SKM-1 (cell line): ENCODE data around the gene LEKR1.

Source experiments
- DNase-seq: peaks from one replicate; lab custom pipeline; 2025; ENCODE audit not compliant: unreplicated experiment; lab: John Stamatoyannopoulos, UW

Gene LEKR1

GRCh38 chr3:156973954-156974353 is 147.8 kb downstream of the LEKR1 start:
- DNase-seq: no peak

- no peak for DNase-seq
Measured at GRCh38 chr3:156974931-156975330, 148.8 kb downstream of the LEKR1 start.

GRCh38 chr3:156975721-156976120 is 149.6 kb downstream of the LEKR1 start:
- DNase-seq: no peak

- no peak for DNase-seq
Measured at GRCh38 chr3:156976933-156977332, 150.8 kb downstream of the LEKR1 start.

GRCh38 chr3:156978481-156978961 is 152.4 kb downstream of the LEKR1 start:
- DNase-seq: no peak

GRCh38 chr3:156981005-156981404 is 154.9 kb downstream of the LEKR1 start:
- DNase-seq: no peak

DNA sequence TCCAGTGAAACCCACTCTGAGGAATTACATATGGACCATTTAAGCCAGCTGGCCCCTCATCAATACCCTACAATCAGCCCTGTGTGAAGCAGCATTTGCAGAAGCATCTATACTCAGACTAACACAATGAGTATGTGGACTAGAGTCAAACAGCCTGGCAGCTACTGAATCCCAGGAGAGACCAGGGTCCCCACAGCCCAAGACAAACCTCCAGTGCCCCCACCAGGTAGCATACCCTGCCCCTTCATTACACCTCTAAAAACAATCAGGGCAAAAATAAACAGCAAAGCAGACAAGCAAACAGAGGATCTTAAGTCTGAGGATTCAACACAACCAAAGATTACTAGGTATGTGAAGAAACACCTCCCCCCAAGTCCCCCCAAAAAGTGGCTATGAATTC is 157.4 kb downstream of the LEKR1 start:
- DNase-seq: no peak

DNA sequence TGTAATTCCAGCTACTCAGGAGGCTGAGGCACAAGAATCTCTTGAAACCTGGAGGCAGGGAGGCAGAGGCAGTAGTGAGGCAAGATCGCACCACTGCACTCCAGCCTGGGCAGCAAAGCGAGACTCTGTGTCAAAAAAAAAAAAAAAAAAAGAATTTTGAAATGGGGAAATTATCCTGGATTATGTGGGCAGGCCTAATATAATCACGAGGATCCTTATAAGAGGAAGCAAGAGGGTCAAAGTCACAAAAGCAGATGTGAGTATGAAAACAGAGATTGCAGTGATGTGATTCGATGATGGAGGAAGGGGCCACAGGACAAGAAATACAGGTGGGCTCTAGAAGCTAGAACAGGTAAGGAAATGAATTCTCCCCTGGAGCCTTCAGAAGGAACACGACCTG is 159.6 kb downstream of the LEKR1 start:
- DNase-seq: no peak

GRCh38 chr3:156987946-156988345 is 161.8 kb downstream of the LEKR1 start:
- DNase-seq: no peak

DNA sequence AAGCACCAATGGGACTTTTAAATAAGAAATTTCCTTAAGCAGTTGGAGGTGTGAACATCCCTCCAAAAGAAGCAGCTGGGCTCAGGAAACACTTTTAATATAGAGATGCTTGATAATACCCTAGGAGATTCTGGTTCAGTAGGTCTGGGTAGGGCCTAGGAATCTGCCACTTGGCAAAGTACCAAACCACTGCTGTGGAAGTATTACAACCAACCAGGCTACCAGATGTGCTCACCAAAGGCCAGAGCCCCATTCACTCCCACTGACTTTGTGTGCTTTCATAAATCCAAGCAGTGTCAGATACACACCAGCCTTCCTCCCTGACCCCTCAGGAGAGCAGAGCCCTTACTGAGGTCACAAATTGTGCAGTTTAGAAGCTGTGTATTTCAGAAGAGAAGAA is 171.2 kb downstream of the LEKR1 start:
- no peak for DNase-seq

DNA sequence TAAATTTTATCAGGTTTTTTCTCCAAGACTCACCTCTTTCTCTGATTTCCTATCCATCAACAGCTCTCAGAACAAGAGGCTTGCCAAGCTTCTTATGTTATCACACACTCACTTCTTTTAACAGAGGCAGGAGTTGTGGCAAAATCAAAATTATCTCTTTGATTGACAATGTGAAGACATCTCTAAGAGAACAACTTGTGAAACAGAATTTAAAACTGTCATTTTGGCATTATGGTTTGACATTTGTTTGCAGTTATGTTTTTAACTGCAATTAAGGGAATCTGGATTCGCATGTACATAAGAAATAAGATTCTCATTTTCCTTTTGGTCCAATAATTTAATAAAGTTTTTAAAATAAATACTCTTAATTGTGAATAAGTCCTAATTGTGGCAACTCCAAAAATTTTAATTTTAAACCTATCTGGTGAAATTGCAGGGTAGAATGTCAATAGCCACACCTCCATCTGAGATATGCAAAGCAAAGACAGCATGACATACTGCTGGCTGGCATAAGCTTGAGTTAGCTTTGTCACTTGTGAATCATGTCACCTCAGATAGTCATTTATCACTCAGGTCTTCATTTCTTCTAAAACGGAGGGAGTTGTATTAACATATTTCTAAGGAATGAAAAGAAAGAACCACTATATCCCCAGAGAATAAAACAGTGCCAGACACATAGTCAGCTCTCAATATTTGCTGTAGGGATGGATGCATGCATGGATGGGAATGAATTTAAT is 175.2 kb downstream of the LEKR1 start:
- DNase-seq: no peak

DNA sequence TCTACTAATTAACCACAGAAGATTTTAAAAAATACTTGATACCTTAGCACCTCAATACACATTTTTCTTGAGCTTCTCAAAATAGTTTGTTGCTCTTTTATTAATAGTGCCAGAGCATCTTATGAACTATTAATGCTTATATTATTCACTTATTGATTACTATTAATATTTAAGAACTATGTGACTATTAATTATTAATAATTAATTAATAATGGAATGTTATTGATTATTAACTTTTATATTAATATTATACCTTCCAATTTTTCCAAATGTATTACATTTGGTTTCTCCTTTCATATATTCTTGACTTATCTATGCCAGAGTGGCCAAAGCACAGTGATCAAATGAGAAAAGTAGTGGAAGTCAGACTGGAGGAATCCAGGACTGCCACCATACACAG is 195.5 kb downstream of the LEKR1 start:
- no peak for DNase-seq

DNA sequence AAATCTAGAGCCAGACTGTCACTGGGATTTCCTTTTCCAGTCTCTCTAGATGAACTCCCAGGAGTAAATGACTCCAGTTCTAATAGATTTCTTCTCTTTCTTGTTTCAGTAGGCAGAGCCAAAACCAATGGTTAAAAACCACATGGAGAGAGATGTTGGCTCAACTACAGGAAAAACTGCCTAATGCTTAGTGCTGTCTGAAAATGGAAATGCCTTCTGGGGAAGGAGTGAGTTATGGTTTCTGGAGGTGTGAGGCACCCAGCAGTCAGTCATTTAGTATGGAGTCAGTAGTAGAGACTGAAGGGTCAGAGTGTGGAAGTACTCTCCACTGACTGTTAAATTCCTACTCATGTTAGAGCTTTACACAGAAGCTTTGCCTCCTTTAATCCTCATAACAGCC is 197.1 kb downstream of the LEKR1 start:
- no peak for DNase-seq

DNA sequence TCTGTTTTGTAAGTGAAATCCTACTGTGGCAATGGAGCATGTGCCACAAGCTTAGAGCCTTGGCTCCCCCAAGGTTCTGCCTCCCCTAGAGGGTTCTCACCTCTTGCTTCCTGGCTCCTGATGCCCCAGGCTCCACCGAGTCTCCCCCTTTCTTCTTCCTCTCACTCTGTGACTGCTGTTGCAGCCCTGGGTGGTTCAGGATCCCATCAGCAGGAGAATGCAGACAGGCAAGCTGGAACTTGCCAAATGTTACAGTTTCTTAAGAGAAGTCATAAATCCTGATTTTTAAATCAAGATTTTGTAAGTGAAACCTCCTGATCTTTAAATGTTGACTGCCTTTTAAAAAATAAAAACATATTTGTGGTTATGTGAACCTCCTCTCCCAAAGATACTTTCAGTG is 199.9 kb downstream of the LEKR1 start:
- no peak for DNase-seq

GRCh38 chr3:157027861-157028745 is 201.9 kb downstream of the LEKR1 start:
- DNase-seq: no peak

GRCh38 chr3:157029365-157029790 is 203.2 kb downstream of the LEKR1 start:
- DNase-seq: no peak

DNA sequence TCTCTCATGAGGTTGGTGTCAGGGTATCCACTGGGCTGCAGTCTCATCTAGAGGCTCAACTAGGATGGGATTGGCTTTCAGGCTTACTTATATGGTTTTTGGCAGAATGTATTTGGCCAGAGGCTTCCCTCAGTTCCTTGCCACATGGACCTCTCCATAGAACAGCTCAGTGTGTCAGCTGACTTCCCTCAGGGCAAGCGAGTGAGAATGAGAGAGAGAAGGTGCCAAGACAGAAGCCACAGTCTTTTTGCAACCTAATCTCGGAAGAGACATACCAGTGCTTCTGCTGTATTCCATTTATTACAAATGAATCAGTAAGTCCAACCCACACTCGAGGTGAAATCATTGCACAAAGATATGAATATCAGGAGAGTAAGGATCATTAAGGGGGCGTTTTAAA is 204.6 kb downstream of the LEKR1 start:
- no peak for DNase-seq

- no peak for DNase-seq
Measured at GRCh38 chr3:157033001-157033400, 206.8 kb downstream of the LEKR1 start.

- DNase-seq: no peak
Measured at GRCh38 chr3:157040456-157040855, 214.3 kb downstream of the LEKR1 start.

- DNase-seq: no peak
Measured at GRCh38 chr3:157042226-157042625, 216.1 kb downstream of the LEKR1 start.

- DNase-seq: no peak
Measured at GRCh38 chr3:157043771-157044170, 217.6 kb downstream of the LEKR1 start.

DNA sequence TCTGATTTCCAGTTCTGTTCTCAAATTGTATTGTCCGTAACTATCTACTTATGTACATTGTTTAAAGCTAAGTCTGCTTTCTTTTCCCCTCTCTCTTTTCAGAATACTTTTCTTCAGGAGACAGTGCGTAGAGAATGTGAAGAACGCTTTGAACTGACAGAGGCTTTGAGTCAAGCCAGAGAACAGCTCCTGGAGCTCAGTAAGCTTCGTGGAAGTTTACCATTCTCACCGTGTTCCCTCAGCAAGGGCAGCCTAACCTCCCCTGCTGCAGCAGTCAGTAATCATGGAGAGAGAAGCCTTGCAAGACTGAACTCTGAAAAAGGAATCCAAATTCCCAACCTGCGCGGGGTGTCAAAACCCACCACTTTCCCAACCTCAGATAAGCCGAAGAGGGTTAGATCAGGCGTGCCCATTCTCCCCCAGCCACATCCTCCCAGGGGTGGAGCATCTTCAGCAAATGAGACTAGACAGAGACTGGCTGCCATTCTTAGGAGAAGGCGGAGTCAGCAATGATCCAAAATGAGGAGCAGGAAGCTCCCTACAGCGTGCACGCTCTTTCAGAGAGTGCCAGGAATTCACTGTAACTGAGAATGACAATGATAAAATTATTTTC is 219.2 kb downstream of the LEKR1 start:
- no peak for DNase-seq
